Measurements from ENCODE around the gene PARL. TPM values are rescaled to one million over a fixed set of nuclear protein-coding genes. Genes with fewer than 3 reads are reported as not detected.

PARL gene
- total and polyA plus RNA-seq, 2 of the 8 experiments (the other 6 are each of a cell fraction or from before 2014, with no cell fraction given) = 62.7 to 85.0 TPM

- TF ChIP-seq SP2 (IDR thresholded peaks at IDR 0.05; ENCODE audit: low read length) = no peak
- TF ChIP-seq SAP30 (IDR thresholded peaks at IDR 0.05; ENCODE audit: insufficient read depth, insufficient replicate concordance, low read length) = no peak
- TF ChIP-seq CREB1 (IDR thresholded peaks at IDR 0.05) = no peak
Observed at GRCh38 chr3:183883291-183884096, 1.2 kb downstream of the PARL start (continued).

Data from H1 (cell line).